HL-60/S4 treated with retinoic acid at 250 ng/mL for 4 days and 3 days (cell line): ENCODE data around the gene SMIM10L1.

Experiments
- in situ Hi-C: fragments of 300-500 bp; cut with MboI; formaldehyde crosslinking; loops from 2 replicates; pipeline ENCODE4 v1.7.0; 2022; ENCODE audit warnings: low sequenced_read_pairs

The SMIM10L1 gene

DNA sequence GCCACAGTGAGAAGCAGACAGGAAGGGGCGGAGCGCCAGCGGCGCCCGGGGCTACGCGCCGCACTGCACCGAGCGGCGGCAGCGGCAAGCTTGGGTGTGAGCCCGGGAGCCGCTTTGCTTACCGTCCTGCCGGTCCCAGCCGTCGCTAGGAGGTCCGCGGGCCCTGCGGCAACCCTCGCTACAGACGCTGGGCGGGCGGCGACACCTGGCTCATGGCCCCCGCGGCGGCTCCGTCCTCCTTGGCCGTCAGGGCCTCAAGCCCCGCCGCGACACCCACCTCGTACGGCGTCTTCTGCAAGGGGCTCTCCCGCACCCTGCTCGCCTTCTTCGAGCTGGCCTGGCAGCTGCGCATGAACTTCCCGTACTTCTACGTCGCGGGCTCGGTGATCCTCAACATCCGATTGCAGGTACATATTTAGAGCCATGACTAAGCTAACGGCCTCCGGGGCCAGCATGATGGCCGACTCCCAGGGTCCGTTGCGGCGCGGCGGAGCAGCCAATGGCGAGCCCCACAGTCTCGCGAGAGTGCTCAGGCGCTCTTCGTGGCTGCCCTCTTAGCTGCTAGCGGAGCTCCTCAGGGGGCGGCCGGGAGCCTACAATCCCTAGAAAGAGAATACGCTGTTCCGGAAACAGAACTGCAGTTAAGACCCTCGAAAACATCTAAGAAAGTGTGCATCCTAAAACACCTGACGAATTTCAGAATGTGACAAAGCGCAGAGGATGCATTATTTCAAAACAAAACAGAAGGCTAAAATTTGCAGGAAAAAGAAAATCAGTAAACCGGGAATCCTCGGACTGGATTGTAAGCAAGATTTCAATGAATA, at the start of gene SMIM10L1:
Gene SMIM10L1, plus strand, starts transcription at position 50 of the 824 bp plus-strand sequence. Its CDS starts 163 bp downstream, at position 213.
- in situ Hi-C loops: no loop called here

DNA sequence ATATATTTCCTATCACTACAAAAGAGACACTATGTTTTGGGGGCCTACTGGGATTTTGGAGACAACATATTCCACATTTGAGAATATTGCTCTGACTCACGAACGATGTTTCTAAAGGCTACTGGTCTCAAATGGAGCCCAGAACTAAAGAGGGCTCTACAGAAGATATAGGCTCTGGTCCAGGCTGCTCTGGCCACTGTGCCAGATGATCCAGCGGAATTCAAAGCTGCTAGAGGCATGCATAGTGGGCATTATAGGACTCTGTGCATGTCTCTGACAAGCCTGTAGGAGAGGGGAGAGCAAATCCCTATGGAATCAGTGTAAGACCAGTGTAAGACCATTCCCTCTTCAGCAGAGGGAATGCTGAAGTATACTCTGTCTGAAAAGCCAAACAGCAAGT, 40.6 kb upstream of the SMIM10L1 start:
- in situ Hi-C loops: no loop called here

DNA sequence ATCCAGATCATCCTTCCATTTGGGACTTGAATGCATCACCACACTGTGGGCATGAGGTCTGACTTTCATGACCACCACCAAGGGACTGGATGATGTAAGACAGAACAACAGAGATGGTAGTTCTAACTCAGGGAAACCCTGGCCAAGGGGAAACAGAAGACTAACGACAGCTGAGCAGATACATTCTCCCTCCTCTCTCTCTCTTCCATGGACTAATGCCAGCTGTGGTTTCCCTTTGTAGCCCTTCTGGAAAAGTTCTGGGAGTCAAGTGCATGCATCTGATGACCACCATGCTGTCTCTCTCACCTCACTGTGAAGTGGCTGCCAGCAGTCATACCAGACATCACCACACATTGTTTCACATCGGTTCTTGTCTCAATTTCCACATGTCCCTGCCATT, 40.0 kb upstream of the SMIM10L1 start:
- in situ Hi-C loops: no loop called here

DNA sequence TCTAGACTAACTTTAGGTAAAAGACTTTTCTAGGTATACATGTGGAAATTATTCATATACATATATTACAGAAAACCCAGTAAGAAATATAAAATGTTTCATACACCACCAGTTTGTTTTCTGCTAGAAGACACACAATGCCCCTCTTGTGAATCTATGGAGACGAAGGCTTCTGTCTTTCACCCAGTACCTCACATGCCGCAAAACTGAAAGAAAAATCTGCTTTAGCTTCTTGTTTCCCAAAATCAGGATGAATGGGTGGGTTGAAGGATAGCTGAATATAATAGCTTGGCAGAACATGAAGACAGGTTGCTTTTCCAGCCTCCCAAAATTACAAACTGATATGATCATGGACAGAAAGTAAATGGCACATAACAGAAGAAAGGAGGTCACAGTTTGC, 37.8 kb upstream of the SMIM10L1 start:
- in situ Hi-C loops: no loop called here

DNA sequence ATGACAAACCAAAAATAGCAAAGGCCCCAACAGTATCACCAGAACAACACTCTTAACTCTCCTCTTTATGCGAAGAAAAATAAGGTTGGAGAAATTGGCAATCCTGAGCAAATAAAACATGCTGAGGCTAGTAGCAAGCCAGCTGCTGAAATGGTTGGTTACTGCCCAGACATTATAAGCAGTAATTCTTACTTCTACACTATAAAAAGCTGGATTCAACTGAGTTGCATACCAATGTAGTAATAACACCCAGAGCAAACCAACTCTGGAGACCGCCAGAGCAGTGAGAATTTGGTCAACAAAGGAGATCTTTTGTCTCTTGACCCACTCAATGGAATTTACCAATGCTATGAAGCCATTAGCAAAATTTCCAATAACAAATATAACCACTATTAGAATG, 37.2 kb upstream of the SMIM10L1 start:
- in situ Hi-C loops: no loop called here

DNA sequence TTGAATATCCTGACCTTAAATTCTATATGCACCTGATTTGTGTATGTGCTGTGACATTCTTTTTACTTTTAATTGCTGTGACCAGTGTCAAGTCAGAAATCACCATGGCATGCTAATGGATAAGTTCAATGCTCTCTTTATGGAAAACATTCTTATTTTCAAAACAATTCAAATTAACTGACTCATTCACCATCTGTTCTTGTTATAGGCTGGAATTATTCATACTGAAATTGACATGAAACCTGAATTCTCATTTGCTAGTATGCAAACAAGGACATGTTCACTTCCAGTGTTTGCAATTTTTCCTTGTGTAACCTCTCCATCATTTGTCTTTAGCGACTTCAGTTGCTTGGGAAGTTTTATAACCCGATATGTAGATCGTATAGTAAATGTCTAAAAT, 36.7 kb upstream of the SMIM10L1 start, which contains the start of gene TAS2R30:
Gene TAS2R30, minus strand, starts transcription at position 340 of the 400 bp plus-strand sequence. CDS start 400 bp downstream, outside the sequence.
- in situ Hi-C loops: no loop called here

DNA sequence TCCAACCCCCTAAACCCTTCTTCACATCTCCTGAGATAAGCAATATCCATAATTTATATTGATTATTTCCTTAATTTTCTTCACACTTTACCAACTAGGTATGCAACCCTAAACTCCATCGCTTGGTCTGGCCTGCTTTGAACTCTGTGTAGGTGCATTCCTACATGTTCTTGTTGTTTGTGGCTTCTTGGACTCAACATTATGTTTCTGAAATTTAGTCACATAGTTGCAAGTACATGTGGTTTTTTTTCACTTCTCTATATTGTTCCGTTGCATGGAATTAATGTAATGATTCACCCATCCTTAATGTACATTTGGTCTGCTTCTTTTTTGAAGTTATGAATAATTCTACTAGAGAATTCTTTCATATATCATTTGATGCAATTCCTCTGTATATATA, 34.9 kb upstream of the SMIM10L1 start:
- in situ Hi-C loops: no loop called here

DNA sequence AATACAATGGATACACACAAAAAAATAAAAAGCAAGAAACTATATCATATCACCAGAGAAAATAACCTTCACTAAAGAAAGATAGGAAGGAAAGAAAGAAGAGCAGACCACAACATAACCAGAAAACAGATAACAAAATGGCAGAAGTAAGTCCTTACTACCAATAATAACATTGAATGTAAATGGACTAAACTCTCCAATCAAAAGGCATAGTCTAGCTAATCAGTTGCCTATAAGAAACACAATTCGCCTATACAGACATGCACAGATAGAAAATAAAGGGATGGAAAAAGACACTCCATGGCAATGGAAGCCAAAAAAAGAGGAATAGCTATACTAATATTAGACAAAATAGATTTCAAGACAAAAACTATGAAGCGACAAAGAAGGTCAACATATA, 27.6 kb upstream of the SMIM10L1 start:
- in situ Hi-C loops: no loop called here

DNA sequence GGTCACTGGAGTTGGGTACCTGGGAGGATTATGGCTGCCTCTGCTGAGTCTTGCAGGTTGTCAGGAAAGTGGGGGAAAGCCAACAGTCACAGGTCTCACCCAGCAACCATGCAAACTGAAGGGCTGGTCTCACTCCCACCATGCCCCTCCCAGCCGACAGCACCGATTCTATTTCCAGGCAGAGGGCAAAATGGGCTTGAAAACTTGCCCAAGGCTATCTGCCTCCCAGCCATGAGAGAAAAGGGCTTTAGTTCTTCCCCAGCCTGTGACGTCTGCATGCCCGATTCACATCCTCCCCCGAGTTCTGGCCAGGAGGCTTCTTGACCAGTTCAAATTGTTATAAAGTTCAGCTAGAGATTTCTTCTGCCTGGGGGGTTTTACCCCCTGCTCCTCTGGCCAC, 26.7 kb upstream of the SMIM10L1 start:
- in situ Hi-C loops: no loop called here

DNA sequence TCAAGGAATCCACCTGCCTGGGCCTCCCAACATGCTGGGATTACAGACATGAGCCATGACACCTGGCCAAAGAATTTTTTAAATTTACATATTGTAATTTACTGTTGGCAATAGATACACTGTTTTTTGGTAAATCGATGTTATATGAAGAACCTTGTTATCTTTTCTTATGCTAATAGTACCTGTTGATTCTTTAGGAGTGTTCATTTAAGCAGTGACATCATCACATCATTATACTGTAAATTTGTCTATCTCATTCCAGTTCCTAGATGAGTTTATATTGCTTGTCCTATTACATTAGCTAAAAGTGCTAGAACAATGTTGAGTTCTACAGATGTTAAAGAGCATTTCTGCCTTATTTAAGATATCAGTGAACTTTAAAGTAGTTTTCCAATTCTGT, 23.6 kb upstream of the SMIM10L1 start:
- in situ Hi-C loops: no loop called here

DNA sequence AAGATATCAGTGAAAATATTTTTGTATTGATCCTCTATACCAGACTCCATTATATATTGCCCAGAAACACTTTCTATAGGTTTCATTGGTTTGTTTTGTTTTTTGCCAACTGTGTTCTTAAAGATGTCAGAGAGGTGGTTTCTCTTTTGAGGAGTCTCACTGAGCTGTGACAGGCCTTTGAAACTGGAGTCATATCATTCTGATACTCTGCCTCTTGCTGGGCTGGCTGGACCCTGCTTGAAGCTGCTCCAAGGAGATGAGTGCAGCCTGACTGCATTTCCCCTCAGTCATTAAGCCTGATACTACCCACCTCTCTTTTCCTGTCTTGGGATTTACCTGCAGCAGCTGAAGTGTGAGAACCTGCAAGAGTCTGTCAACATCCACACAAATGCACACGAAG, 20.2 kb upstream of the SMIM10L1 start:
- in situ Hi-C loops: no loop called here

DNA sequence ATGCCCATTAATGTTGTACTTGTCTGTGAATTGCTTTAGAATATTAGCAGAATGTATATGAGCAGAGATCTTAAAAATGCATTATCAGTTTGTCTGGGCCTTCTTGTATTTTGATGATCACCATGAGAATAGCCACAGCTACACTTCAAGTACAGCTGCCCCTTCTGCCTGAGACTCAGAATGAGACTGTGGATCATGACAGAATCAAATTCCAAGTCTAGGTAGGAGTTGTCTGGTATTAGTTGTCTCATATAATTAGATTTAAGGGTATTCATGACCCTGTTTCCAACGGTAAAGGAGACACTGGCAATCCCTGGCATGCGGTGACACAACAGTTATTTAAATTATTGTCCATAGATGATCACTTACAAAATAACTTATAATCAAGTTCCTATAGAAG, 18.3 kb upstream of the SMIM10L1 start:
- in situ Hi-C loops: no loop called here

DNA sequence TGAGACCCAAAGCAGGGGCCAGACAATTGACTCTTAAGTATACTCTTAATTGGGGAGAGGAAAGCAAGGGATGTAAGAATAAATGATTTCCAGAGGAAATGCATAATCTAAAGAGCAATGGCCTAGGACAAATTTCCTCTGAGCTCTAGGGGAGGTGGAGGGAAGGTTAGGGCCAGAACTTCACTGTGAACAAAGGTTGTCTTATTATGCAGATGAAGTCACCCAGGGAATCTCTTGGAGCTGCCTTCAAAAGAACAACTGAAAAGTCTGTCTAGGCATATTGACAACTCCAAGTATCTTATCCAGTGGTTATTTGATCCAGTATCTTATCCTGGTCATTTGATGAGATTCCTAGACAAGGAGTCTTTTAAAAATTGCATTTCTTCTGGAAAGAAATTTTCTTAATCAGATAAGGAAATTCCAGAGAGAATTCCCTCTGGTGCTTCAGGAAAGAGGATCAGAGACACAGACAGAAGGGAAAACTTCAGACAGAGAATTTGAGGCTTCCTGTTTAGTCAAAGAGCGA, 16.5 kb upstream of the SMIM10L1 start:
- in situ Hi-C loops: no loop called here

DNA sequence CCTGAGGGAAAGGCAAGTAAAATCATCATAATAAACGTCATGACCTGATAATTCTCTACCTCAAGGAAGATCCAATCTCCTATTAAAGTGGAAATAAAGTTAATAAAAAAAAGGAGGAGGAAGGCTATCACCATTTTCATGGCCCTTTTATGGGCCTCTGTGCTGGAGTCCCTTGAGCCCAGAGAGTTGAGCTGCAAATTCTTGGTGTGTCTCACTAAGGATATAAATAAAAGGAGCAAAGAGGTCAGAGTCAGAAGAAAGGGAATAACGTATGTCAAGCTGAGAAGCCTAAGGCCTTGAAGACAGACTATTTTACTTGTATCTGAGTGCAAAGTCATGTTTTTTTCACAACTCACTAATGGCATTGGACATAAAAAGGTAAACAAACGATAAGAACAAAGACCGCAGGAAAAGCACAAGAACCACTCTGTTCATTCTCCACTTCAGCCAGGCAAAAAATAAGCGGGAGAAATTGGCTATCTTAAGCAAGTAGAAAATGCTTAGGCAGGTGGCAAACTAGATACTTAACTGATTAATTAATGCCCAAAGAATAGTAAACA, 12.0 kb upstream of the SMIM10L1 start:
- in situ Hi-C loops: no loop called here

DNA sequence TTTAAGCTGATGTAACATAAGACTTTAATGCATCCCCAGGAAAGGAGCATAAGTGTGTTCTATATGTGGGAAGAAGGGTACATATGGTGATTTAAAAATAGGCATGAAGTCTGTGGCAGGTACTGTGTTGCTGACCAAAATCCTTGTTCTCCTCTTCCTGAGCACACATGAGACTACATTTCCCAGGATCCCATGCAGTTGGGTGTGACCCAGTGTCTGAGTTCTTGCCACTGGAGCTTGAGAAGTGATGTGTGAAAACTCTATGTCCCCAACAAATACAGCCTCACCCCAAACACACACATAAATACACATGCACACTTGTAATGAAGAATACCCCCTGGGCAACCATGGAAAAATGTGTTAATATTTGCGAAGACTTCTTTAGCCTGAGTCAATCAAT, 8.5 kb upstream of the SMIM10L1 start:
- in situ Hi-C loops: no loop called here

DNA sequence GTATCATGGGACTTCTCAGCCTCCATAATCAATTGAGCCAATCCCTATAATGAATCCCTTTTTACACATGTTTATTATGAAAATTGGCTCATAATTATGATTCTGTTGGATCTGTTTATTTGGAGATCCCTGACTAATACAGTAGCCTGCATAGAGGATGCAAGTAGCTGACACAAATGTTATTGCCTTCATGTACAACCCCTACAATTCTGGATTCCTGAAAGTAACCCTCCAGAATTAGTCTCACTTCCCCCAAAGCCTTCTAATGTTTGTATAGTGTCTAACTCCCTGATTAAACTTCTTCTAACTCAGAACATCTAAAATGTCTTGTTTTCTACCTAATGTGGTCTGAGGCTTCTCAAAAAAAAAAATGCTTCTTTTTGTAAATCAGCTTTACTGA, 6.6 kb upstream of the SMIM10L1 start:
- in situ Hi-C loops: no loop called here

DNA sequence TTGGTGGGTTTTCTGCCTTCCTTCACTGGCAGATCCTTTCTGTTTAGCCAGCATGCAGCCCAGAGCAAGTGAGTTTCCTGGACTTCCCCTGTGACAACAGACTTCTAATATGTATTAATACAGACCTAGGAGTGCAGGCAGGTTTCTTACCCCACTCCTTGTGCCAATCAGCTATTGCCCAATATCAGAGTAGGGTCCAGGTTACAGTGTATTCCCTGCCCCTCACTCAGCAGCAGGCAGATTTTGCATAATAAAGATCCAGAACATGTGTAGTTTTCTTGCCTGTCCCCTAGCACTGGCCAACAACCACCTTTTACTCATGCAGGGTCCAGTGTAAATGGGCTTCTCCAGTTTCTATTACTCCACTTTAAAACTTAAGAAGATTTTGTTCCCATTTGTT, 4.7 kb upstream of the SMIM10L1 start:
- in situ Hi-C loops: no loop called here

DNA sequence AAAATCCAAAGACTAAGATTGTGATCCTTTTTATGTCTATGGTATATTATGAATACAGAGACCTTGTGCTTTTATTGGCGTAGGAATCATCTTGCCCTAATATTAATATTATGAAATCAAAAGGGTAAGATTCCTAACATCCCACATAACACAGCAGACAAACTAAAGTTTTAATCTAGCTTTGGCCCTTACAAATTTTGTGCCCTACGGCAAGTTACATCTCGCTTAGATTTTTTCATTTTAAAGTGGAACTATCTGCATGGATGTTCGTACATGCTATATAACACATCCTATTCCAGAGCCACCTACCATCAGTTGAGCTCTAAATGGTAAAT, 217 bp upstream of the SMIM10L1 start:
- in situ Hi-C loops: no loop called here

DNA sequence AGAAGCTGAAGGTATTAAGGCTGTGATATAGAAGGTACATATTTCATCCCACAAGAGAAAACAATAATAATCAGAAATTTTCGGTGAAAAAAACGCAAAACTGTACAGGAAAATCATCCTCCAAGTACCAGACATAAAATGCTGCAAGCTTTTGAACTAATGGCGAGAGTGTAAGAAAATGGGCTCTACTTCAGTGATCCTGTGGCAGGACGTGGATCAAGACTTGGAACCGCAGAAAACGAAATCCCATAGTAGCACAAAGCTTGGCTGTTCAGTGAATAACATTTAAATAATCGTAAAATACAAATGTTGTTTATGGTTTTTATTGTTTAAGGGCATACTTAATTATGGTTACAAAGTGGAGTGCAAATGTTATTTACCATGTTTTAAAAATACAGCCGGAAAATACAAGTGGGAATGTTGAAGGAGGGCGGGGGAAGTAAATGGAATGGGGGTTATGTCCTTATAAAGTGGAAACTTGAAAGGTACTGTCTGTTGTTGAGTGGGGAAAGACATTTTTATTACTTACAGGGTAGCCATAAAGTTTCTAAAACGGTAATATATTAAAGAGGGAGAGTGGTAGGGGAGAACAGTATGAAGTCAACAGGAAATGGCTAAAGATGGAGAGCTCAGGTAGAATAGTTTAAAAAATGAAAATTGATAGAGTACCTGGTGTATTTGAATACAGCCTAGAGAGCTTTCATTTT, 1.1 kb downstream of the SMIM10L1 start:
- in situ Hi-C loops: no loop called here

DNA sequence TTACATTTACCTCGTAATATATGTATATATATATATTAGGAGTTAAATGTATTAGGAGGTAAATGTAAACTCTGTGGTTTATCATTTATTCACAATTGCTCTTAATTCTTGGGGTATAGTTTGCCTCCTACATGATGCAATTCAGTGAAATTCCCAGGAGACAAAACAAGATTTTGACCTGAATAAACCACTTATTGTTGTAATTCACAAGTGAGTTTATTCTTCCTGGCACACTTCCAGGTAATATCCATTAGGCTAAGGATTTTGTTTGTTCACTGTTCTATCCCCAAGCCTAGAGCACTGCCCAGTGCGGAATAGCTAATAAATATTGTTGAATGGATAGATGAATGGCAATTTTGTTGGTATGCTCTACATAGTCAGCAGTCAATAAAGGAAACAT, 3.0 kb downstream of the SMIM10L1 start:
- in situ Hi-C loops: no loop called here

DNA sequence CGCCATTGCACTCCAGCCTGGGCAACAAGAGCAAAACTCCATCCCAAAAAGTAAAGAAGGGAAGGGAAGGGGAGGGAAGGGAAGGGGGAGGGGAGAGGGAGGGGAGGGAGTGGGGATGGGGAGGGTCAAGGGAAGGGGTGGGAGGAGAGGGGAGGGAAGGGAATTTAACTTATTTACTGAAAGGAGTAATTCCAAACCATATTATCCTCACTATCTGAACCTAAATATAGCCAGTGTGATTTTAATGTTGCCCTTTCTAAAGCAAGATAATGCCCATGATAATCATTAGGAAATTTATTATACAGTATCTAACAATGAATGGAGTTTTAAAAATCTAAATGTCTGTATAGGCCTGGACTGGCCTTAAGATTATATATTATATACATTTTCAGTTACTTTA, 7.3 kb downstream of the SMIM10L1 start:
- in situ Hi-C loops: no loop called here

DNA sequence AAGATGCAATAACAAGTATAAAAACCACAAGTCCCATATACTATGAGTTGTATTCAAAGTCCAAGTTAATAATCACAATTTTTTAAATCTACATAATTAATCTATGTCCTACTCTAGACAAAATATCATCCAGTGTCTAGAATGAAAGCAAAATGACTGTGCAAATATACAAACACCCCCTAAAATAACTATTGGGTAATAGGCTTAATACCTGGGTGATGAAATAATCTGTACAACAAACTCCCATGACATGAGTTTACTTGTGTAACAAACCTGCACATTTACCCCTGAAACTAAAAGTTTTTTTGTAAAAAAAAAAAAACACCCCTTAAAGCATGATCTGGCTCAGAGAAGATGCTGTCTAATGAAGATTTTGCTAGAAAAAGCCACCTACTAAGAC, 11.5 kb downstream of the SMIM10L1 start:
- in situ Hi-C loops: no loop called here
